Measurements from ENCODE around the gene WDR64. TPM values are rescaled to one million over a fixed set of nuclear protein-coding genes. Genes with fewer than 3 reads are reported as not detected.
"Not testable (repeated sequence)": the region's sequence is repeated elsewhere in the genome, so short reads cannot be mapped to it uniquely, and the experiment has no call there.

Gene WDR64
- total RNA-seq, 3 donors from 2014 or later (not counting 1 experiment from before 2014, with no cell fraction given) = not detected

DNA sequence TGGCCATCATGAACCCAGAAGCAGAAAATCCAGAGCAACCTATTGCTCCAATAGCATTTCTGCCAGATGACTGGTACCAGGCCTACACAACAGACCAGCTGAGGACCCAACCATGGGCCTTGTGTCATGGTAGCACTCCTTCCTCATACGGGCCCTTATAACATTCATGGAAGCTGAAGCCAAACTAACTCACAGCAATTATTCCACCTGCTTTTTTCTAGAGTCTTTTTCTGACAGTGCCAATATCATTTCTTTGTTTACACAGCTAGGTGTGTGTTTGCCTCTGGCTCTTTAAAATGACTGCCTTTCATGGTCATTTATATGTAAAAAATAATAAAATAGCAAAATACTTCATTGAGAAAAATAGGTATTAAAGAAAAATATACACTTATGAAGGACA, 3.9 kb upstream of the WDR64 start:
- 94% methylated on average over 1 of the region's 1 CpG for WGBS (ENCODE audit: insufficient coverage)
- no peak for ATAC-seq
- no peaks in the 10 kb centered on the region for H3K9me3 ChIP-seq (ENCODE audit: control insufficient read depth, insufficient read depth, low read length)
- H3K27me3 ChIP-seq (ENCODE audit: control insufficient read depth, insufficient read depth, low read length) = no peaks in the 10 kb centered on the region
- no peak overlapping the region for H3K27ac ChIP-seq (ENCODE audit: low read length)
- no peaks in the 10 kb centered on the region for H3K4me1 ChIP-seq (ENCODE audit: control insufficient read depth, insufficient read depth, low read length)
- H3K4me3 Mint-ChIP-seq = no peak overlapping the region
- H3K4me3 ChIP-seq (ENCODE audit: low read length) = no peak overlapping the region
- DNase-seq = no peak
- H3K4me1 Mint-ChIP-seq = no peaks in the 10 kb centered on the region
- TF ChIP-seq, protein P1, sequence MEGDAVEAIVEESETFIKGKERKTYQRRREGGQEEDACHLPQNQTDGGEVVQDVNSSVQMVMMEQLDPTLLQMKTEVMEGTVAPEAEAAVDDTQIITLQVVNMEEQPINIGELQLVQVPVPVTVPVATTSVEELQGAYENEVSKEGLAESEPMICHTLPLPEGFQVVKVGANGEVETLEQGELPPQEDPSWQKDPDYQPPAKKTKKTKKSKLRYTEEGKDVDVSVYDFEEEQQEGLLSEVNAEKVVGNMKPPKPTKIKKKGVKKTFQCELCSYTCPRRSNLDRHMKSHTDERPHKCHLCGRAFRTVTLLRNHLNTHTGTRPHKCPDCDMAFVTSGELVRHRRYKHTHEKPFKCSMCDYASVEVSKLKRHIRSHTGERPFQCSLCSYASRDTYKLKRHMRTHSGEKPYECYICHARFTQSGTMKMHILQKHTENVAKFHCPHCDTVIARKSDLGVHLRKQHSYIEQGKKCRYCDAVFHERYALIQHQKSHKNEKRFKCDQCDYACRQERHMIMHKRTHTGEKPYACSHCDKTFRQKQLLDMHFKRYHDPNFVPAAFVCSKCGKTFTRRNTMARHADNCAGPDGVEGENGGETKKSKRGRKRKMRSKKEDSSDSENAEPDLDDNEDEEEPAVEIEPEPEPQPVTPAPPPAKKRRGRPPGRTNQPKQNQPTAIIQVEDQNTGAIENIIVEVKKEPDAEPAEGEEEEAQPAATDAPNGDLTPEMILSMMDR (IDR thresholded peaks at IDR 0.05) = no peak
- no peak overlapping the region for H3K27ac Mint-ChIP-seq
- H3K27me3 Mint-ChIP-seq (ENCODE audit: low read depth in 2 of 2) = peaks cover 13 to 19% of the 10 kb centered on the region in 2 donors
- no peaks in the 10 kb centered on the region for H3K36me3 ChIP-seq (ENCODE audit: control insufficient read depth, insufficient read depth, low read length)
- H3K9me3 Mint-ChIP-seq = no peaks in the 10 kb centered on the region
- no peaks in the 10 kb centered on the region for H3K36me3 Mint-ChIP-seq
- intact Hi-C loops (cut with micrococcal nuclease) = no loop called here

DNA sequence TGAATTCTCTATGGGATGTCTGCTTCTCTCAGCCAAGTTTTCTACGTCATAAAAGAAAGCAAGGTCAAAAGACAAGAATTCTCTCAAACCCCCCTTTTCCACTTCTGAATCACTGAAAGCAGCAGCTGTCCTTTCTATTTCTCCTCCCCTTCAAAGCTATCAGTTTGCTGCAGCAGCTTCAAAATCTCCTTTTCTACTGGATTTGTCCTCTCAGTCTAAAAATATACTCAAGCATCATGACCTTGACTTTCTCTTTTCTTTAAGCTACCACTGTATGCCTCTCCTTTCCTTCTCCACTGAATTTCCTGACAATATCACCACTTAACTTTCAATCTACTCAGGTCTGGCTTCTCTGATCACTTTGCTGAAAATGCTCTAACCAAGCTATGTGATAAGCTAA, 1.9 kb downstream of the WDR64 start:
- no peak for DNase-seq
- no peaks in the 10 kb centered on the region for H3K4me1 Mint-ChIP-seq
- H3K27me3 ChIP-seq (ENCODE audit: control insufficient read depth, insufficient read depth, low read length) = no peaks in the 10 kb centered on the region
- WGBS (ENCODE audit: insufficient coverage) = 89% methylated on average over 1 of the region's 1 CpG
- H3K27ac ChIP-seq (ENCODE audit: low read length) = no peak overlapping the region
- H3K4me3 Mint-ChIP-seq = no peak overlapping the region
- no peak overlapping the region for H3K4me3 ChIP-seq (ENCODE audit: low read length)
- no peaks in the 10 kb centered on the region for H3K36me3 ChIP-seq (ENCODE audit: control insufficient read depth, insufficient read depth, low read length)
- H3K9me3 ChIP-seq (ENCODE audit: control insufficient read depth, insufficient read depth, low read length) = no peaks in the 10 kb centered on the region
- TF ChIP-seq, protein P1 (IDR thresholded peaks at IDR 0.05) = no peak
- H3K4me1 ChIP-seq (ENCODE audit: control insufficient read depth, insufficient read depth, low read length) = no peaks in the 10 kb centered on the region
- intact Hi-C loops (cut with micrococcal nuclease) = no loop called here
- H3K27ac Mint-ChIP-seq = no peak overlapping the region
- no peaks in the 10 kb centered on the region for H3K9me3 Mint-ChIP-seq
- no peaks in the 10 kb centered on the region for H3K36me3 Mint-ChIP-seq
- no peak for ATAC-seq
- peaks cover 23 to 42% of the 10 kb centered on the region in 2 donors for H3K27me3 Mint-ChIP-seq (ENCODE audit: low read depth in 2 of 2)

DNA sequence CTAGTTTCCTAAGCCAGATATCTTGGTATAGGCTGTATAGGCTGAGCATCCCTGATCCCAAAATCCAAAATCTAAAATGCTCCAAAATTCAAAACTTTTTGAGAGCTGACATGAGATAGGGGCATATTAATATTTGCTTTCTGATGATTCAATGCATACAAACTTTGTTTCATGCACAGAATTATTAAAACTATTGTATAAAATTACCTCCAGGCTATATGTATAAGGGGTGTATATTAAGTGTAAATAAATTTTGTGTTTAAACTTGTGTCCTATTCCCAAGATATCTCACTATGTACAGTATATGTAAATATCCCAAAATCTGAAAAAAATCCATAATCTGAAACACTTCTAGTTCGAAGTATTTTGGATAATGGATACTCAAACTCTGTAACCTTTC, 2.6 kb downstream of the WDR64 start:
- ATAC-seq = no peak
- H3K4me1 Mint-ChIP-seq = no peaks in the 10 kb centered on the region
- TF ChIP-seq, protein P1 (IDR thresholded peaks at IDR 0.05) = no peak
- Histone ChIP-seq H3K27ac (ENCODE audit: low read length) (no peak overlapping the region), H3K27me3 (ENCODE audit: control insufficient read depth, insufficient read depth, low read length) (no peaks in the 10 kb centered on the region), H3K4me3 (ENCODE audit: low read length) (no peak overlapping the region), H3K36me3 (ENCODE audit: control insufficient read depth, insufficient read depth, low read length) (no peaks in the 10 kb centered on the region), H3K4me1 (ENCODE audit: control insufficient read depth, insufficient read depth, low read length) (no peaks in the 10 kb centered on the region), H3K9me3 (ENCODE audit: control insufficient read depth, insufficient read depth, low read length) (no peaks in the 10 kb centered on the region)
- H3K36me3 Mint-ChIP-seq = no peaks in the 10 kb centered on the region
- peaks cover 20 to 48% of the 10 kb centered on the region in 2 donors for H3K27me3 Mint-ChIP-seq (ENCODE audit: low read depth in 2 of 2)
- no peak for DNase-seq
- WGBS (ENCODE audit: insufficient coverage) = 100% methylated on average over 1 of the region's 1 CpG
- no peak overlapping the region for H3K4me3 Mint-ChIP-seq
- no peak overlapping the region for H3K27ac Mint-ChIP-seq
- H3K9me3 Mint-ChIP-seq = no peaks in the 10 kb centered on the region
- intact Hi-C loops (cut with micrococcal nuclease) = no loop called here

DNA sequence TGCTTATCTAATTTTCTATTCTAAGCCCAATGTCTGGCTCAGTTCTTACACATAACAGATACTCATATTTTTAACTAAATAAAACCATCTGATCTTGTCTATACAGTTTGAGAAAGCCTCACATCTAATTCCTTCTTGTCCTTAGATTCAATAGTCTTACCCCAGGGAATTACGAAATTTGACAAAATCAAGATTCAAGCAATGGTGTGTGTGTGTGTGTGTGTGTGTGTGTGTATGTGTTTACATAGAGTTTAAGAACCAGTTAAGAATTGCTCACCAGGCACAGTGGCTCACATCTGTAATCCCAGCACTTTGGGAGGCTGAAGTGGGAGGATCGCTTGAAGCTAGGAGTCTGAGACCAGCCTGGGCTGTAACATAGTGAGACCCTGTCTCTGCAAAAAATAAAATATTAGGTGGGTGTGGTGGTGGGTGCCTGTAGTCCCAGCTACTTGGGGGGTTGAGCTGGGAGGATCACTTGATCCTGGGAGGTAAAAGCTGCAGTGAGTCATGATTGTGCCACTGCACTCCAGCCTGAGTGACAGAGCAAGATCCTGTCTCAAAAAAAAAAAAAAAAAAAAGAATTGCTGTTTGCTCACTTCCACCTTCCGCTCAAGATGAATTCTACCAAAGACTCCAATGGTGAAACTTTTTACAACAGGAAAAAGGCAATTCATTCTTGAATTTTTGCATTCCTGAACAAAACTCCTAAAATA, 6.2 kb downstream of the WDR64 start:
- peaks cover 10 to 39% of the 10 kb centered on the region in 2 donors for H3K27me3 Mint-ChIP-seq (ENCODE audit: low read depth in 2 of 2)
- Histone ChIP-seq H3K4me3 (ENCODE audit: low read length) (no peak overlapping the region), H3K4me1 (ENCODE audit: control insufficient read depth, insufficient read depth, low read length) (no peaks in the 10 kb centered on the region), H3K27ac (ENCODE audit: low read length) (no peak overlapping the region), H3K36me3 (ENCODE audit: control insufficient read depth, insufficient read depth, low read length) (no peaks in the 10 kb centered on the region), H3K9me3 (ENCODE audit: control insufficient read depth, insufficient read depth, low read length) (no peaks in the 10 kb centered on the region), H3K27me3 (ENCODE audit: control insufficient read depth, insufficient read depth, low read length) (no peaks in the 10 kb centered on the region)
- no peaks in the 10 kb centered on the region for H3K4me1 Mint-ChIP-seq
- DNase-seq (no peak), ATAC-seq (no peak)
- 84% methylated on average over 3 of the region's 3 CpGs for WGBS (ENCODE audit: insufficient coverage)
- TF ChIP-seq, protein P1 (IDR thresholded peaks at IDR 0.05) = no peak
- intact Hi-C loops (cut with micrococcal nuclease) = no loop called here
- H3K4me3 Mint-ChIP-seq = no peak overlapping the region
- H3K27ac Mint-ChIP-seq = no peak overlapping the region
- H3K9me3 Mint-ChIP-seq = no peaks in the 10 kb centered on the region
- no peaks in the 10 kb centered on the region for H3K36me3 Mint-ChIP-seq

DNA sequence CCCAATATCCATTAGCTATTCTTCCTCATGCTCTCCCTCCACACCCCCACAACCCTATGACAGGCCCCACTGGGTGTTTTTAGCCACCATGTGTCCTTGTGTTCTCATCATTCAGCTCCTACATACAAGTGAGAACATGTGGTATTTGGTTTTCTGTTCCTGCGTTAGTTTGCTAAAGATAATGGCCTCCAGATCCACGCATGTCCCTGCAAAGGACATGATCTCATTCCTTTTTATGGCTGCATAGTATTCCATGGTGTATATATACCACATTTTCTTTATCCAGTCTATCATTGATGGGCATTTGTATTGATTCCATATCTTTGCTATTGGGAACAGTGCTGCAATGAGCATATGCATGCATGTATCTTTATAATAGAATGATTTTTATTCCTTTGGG, 6.9 kb downstream of the WDR64 start:
- H3K36me3 ChIP-seq (ENCODE audit: control insufficient read depth, insufficient read depth, low read length); intact Hi-C loops (cut with micrococcal nuclease); H3K4me1 ChIP-seq (ENCODE audit: control insufficient read depth, insufficient read depth, low read length); H3K27ac Mint-ChIP-seq; H3K27ac ChIP-seq (ENCODE audit: low read length); ATAC-seq; DNase-seq; H3K9me3 Mint-ChIP-seq; H3K27me3 ChIP-seq (ENCODE audit: control insufficient read depth, insufficient read depth, low read length); H3K4me1 Mint-ChIP-seq; H3K4me3 ChIP-seq (ENCODE audit: low read length); H3K36me3 Mint-ChIP-seq; H3K4me3 Mint-ChIP-seq; H3K9me3 ChIP-seq (ENCODE audit: control insufficient read depth, insufficient read depth, low read length): not testable (repeated sequence)
- no CpG with 5 or more reads among the region's 2 CpGs for WGBS (ENCODE audit: insufficient coverage)
- peaks cover 10 to 37% of the 10 kb centered on the region in 2 donors for H3K27me3 Mint-ChIP-seq (ENCODE audit: low read depth in 2 of 2)

All from natural killer cell (primary cell).